K562 (cell line): ENCODE results near the gene FAM174B. TPM values are rescaled to one million over a fixed set of nuclear protein-coding genes. Genes with fewer than 3 reads are reported as not detected.

Source experiments
- ATAC-seq: fragments of 200-7000 bp; cut with Tn5 transposase; 3 replicates; pipeline ENCODE4 v1.9.1; 2020; ENCODE audit warnings: moderate library complexity
- BruUV-seq: library from RNA; stranded (reverse); fragments of 400-500 nt; replicated peaks from 2 replicates; lab custom pipeline; 2021; lab: Mats Ljungman, UMichigan
- CTCF ChIA-PET: fragments of 300-600 bp; formaldehyde crosslinking; extraction: SDS; loops from one replicate; lab custom pipeline; 2021; ENCODE audit warnings: low intra/inter-chr PET ratio; lab: Yijun Ruan, JAX
- POLR2A ChIA-PET: fragments of 300-600, 350-650 bp; sonication (Branson Sonifier 250); formaldehyde crosslinking; extraction: SDS; loops from one replicate; lab custom pipeline; 2021; ENCODE audit warnings: antibody characterized with exemption, inconsistent platforms; lab: Yijun Ruan, JAX
- DNase-seq, 4 experiments: peaks; one replicate each; pipeline versions ENCODE4 v3.0.0 to v3.0.0-alpha.2; 2011 to 2018; ENCODE audit warnings: low spot score in 3 of 4, mixed read lengths in 3 of 4; ENCODE audit errors: extremely low read depth in 1 of 4
- FAIRE-seq: peaks from 2 replicates; lab custom pipeline; 2011; peaks lifted over from hg19 to GRCh38; lab: Jason Lieb, UNC
- H2AFZ ChIP-seq: 2 replicates; pipeline ENCODE4 v1.6.0; 2011; ENCODE audit warnings: low read depth, low read length, control low read depth, inconsistent platforms
- H3K27ac ChIP-seq: fragments of 200-600 bp; 3 replicates; pipeline ENCODE4 v1.8.0; 2011; ENCODE audit warnings: low read depth, mild to moderate bottlenecking, control low read depth, inconsistent platforms, low read length, moderate library complexity, mixed read lengths; ENCODE audit errors: extremely low read depth
- H3K27me3 ChIP-seq, 2 experiments: fragments of 300-600 bp in 1 of 2; 2 replicates in 1 of 2; 3 replicates in 1 of 2; pipeline versions ENCODE4 v1.6.0 to v1.8.0; 2011; ENCODE audit warnings: inconsistent platforms in 2 of 2, low read length in 2 of 2, mild to moderate bottlenecking in 1 of 2, mixed read lengths in 1 of 2, moderate library complexity in 1 of 2; ENCODE audit not compliant: control insufficient read depth in 2 of 2, insufficient read depth in 2 of 2
- H3K36me3 ChIP-seq: fragments of 300-600 bp; 3 replicates; pipeline ENCODE4 v1.8.0; 2011; ENCODE audit warnings: mild to moderate bottlenecking, low read length, inconsistent platforms; ENCODE audit not compliant: control insufficient read depth, insufficient read depth
- H3K4me1 ChIP-seq, 2 experiments: fragments of 200-600 bp in 1 of 2; replicated peaks in 1 of 2; 2 replicates in 1 of 2; 3 replicates in 1 of 2; pipeline versions ENCODE4 v1.5.1 to v1.8.0; 2011; ENCODE audit warnings: inconsistent platforms in 2 of 2, low read length in 2 of 2, mild to moderate bottlenecking in 1 of 2, mixed read lengths in 1 of 2, moderate library complexity in 1 of 2; ENCODE audit not compliant: control insufficient read depth in 2 of 2, insufficient read depth in 2 of 2
- H3K4me2 ChIP-seq: 2 replicates; pipeline ENCODE4 v1.6.1; 2011; ENCODE audit warnings: low read length, control low read depth, inconsistent platforms, mixed read lengths; ENCODE audit not compliant: insufficient read depth
- H3K4me3 ChIP-seq: fragments of 200-600 bp; sonication (generic), shearing (Covaris generic); 2 replicates; pipeline ENCODE4 v1.5.1; 2016; ENCODE audit warnings: control low read depth, inconsistent platforms
- H3K79me2 ChIP-seq: fragments of 200-600 bp; 3 replicates; pipeline ENCODE4 v1.8.0; 2011; ENCODE audit warnings: low read length, inconsistent platforms; ENCODE audit not compliant: control insufficient read depth, insufficient read depth
- H3K9ac ChIP-seq, 2 experiments: 2 replicates each; pipeline versions ENCODE4 v1.6.0 to v1.6.1; 2011; ENCODE audit warnings: low read depth in 2 of 2, low read length in 2 of 2, control low read depth in 1 of 2, inconsistent platforms in 1 of 2, mild to moderate bottlenecking in 1 of 2, mixed read lengths in 1 of 2; ENCODE audit not compliant: insufficient read depth in 1 of 2
- H3K9me1 ChIP-seq: one replicate; pipeline ENCODE4 v1.6.0; 2011; ENCODE audit warnings: inconsistent platforms, mild to moderate bottlenecking, low read length, moderate library complexity; ENCODE audit not compliant: control insufficient read depth, insufficient read depth
- H3K9me3 ChIP-seq: replicated peaks from 2 replicates; pipeline ENCODE4 v1.5.1; 2011; ENCODE audit warnings: low read depth, low read length, inconsistent platforms; ENCODE audit not compliant: control insufficient read depth, insufficient read depth
- H4K20me1 ChIP-seq: replicated peaks from 2 replicates; pipeline ENCODE4 v1.6.1; 2011; ENCODE audit warnings: low read length, inconsistent platforms, mixed read lengths; ENCODE audit not compliant: control insufficient read depth, insufficient read depth
- MBD1 ChIP-seq: fragments of 250-450 bp; sonication (Bioruptor Pico); IDR thresholded peaks from 2 replicates; pipeline ENCODE4 v1.8.0; 2022; ENCODE audit warnings: inconsistent platforms
- PTRF ChIP-seq: fragments of 450-650 bp; IDR thresholded peaks from 2 replicates; pipeline ENCODE4 v1.6.1; 2016; ENCODE audit warnings: mild to moderate bottlenecking, missing genetic modification characterization, missing compliant biosample characterization
- USF2 ChIP-seq: sonication (generic); formaldehyde crosslinking; IDR thresholded peaks from 2 replicates; pipeline ENCODE4 v1.5.0; 2020; ENCODE audit warnings: missing genetic modification reagents
- ZNF140 ChIP-seq: fragments of 250-450 bp; sonication (Bioruptor Pico); IDR thresholded peaks from 2 replicates; pipeline ENCODE4 v1.8.0; 2021; ENCODE audit warnings: moderate library complexity, mild to moderate bottlenecking, inconsistent platforms
- WGBS: fragments of 100-300 bp; shearing (Covaris generic); methylation state at CpG from one replicate; pipeline ENCODE4 v1.1.6; 2016; ENCODE audit warnings: low coverage, mixed read lengths; ENCODE audit not compliant: insufficient coverage; ENCODE audit errors: missing lambda C conversion rate; 5-methylcytosine and 5-hydroxymethylcytosine counted together
- in situ Hi-C: fragments of 300-500 bp; cut with MboI; formaldehyde crosslinking; loops from 4 replicates; pipeline ENCODE4 v1.15.0; 2018; ENCODE audit warnings: inconsistent platforms, mixed read lengths
- intact Hi-C: fragments of 100-400 bp; cut with micrococcal nuclease; formaldehyde crosslinking; loops from 2 replicates; pipeline ENCODE4 v1.14.2; 2022
- polyA plus RNA-seq, 8 experiments: library from polyadenylated mRNA; depleted of rRNA in 4 of 8; stranded (reverse) in 5 of 8; unstranded in 3 of 8; fragments of >200 nt; fragmentation: Nextera tagmentation in 2 of 8; fragmentation: Illumina TruSeq in 1 of 8; extraction: Ambion mirVana in 2 of 8; extraction: Trizol in 1 of 8; gene quantifications; 2 replicates each; pipeline versions ENCODE4 v1.2.1 to v1.2.3, GENCODE V29; 2011 to 2014; ENCODE audit warnings: inconsistent platforms in 1 of 8, missing spikeins in 1 of 8
- total RNA-seq, 7 experiments: library from RNA; depleted of rRNA in 6 of 7; stranded (reverse); fragments of >200 nt in 6 of 7; fragmentation: Illumina TruSeq in 2 of 7; extraction: Trizol in 2 of 7; gene quantifications; 2 replicates each; pipeline versions ENCODE4 v1.2.1 to v1.2.3, GENCODE V29; 2011 to 2021; ENCODE audit warnings: low replicate concordance in 1 of 7

Gene FAM174B
- total and polyA plus RNA-seq, 9 of the 15 experiments (the other 6 are each of a cell fraction or from before 2014, with no cell fraction given): 0.39 to 2.7 (median 1.9) TPM; not detected in 1

GRCh38 chr15:92623435-92623834 is 32.1 kb downstream of the FAM174B start:
- no peaks in the 10 kb centered on the region for H3K79me2 ChIP-seq
- H3K9ac ChIP-seq: no peak overlapping the region
- no peaks in the 10 kb centered on the region for H3K9me3 ChIP-seq
- peaks cover 4 to 5% of the 10 kb centered on the region in 2 experiments; a peak in 4 of 5 replicates for H3K4me1 ChIP-seq
- BruUV-seq: no TSS peak
- 21% methylated on average over 14 of the region's 14 CpGs for WGBS
- TF ChIP-seq USF2: peak; percentile 34; the same call in 1 of the 2 replicates
- TF ChIP-seq ZNF140 (CRISPR knock-in tag): no peak
- TF ChIP-seq PTRF (tag): no peak
- no peak for TF ChIP-seq MBD1 (CRISPR knock-in tag)
- CTCF ChIA-PET: no interaction called here
- no peak overlapping the region for H2AFZ ChIP-seq
- in situ Hi-C loops: no loop called here
- no peak overlapping the region for H3K27ac ChIP-seq
- no peak overlapping the region for H3K4me2 ChIP-seq
- no peak overlapping the region for H3K4me3 ChIP-seq
- peaks cover 6 to 32% of the 10 kb centered on the region in 2 experiments; a peak in 3 of 5 replicates for H3K27me3 ChIP-seq
- ATAC-seq: no peak
- no peaks in the 10 kb centered on the region for H3K9me1 ChIP-seq
- no peak for FAIRE-seq
- no peaks in the 10 kb centered on the region for H3K36me3 ChIP-seq
- POLR2A ChIA-PET: no interaction called here
- intact Hi-C loops: no loop called here
- DNase-seq: no peak
- H4K20me1 ChIP-seq: no peaks in the 10 kb centered on the region
